ENCODE measurements around the gene PABPN1L.
A peak's percentile ranks its signal among the peaks of the same experiment; 100 is the strongest.

The PABPN1L gene

GRCh38 chr16:88884569-88885271 lies 18.3 kb upstream of the PABPN1L start:
- no peak for DNase-seq

DNA sequence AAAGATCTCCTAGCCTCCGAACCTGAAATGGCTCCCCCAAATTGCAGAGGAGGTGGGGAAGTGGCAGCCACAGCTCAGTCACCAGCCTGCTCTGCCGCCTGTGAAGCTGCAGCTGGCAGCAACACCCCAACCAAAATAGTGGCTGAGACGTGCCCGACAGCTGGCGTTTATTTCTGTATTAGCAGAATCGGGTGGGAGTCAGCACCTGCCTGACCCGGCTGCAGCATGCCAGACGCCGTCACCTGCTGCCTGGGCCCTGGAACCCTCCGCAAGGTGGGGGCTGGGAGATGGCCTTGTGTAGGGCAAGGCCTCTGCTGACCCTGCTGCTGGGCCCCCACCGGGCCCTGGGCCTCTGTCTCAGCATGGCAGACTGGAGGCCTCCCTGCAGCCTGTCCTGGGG lies 17.5 kb upstream of the PABPN1L start:
- DNase-seq: peak in 12 of 58 donors; percentile 7 to 36 (median 16)

DNA sequence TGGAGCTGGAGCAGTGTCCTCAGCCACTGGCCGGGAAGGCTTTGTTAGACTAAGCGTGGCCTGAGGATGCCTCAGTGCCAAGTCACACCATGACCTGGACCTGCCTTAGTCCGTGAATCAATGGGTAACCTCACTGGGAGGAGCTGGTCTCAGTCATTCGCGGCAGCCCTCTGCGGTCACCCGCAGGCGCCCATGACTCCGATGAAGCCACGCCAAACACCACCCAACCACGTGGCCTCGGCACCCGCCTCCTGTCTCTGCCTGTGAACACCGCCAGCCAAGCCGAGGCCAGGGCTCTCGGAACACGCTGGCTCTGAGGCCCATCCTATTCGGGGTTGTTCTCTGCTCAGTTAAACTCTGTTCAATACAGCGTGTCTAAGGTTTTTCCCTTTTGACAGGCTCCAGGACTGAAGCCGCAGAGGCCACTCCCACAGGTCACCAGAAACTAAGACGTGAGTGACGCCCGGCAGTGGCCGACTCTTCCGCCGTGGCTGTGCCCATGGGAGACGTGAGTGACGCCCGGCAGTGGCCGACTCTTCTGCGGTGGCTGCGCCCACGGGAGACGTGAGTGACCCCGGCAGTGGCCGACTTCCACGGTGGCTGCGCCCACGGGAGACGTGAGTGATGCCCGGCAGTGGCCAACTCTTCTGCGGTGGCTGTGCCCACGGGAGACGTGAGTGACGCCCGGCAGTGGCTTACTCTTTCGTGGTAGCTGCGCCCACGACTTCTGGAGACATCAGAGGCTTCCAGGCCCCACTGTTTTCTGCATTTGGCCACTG lies 16.8 kb upstream of the PABPN1L start:
- DNase-seq: peak in 1 of 58 donors; percentile 9

- DNase-seq: peak in 1 of 58 donors; percentile 54
Observed at GRCh38 chr16:88882358-88883030, 16.0 kb upstream of the PABPN1L start.

- DNase-seq: no peak
Observed at GRCh38 chr16:88881675-88882357, 15.4 kb upstream of the PABPN1L start.

DNA sequence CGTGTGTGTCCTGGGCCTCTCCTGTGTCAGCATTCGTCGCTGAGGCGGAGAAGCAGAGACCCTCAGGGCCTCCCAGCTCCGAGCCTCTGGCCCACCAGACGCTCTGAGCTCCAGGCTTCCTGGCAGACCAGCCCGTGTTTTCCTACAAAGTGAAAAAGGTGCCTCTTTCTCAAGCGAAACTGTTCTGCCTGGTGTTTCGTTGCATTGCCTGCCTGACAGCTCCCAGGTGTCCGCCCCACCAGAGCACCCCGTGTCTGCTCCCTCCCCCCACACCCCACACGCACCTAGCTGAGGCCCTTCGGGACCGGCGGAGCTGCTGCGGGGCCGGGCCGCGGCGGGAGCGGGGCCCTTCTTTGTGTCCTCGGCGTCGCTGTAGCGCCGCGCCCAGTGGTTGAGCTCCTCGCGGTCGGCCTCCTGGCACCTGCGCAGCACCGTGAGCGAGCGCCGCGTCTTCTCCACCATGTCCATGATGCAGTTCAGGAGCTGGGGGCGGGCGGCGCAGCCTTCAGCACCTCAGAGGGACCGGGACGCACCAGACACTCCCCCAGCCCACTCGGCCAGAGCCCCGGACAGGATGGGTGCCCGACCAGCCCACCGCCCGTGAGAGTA lies 14.7 kb upstream of the PABPN1L start:
- no peak for DNase-seq

GRCh38 chr16:88880226-88881006 lies 14.0 kb upstream of the PABPN1L start:
- no peak for DNase-seq

- DNase-seq: no peak
Observed at GRCh38 chr16:88879788-88880055, 13.3 kb upstream of the PABPN1L start.

DNA sequence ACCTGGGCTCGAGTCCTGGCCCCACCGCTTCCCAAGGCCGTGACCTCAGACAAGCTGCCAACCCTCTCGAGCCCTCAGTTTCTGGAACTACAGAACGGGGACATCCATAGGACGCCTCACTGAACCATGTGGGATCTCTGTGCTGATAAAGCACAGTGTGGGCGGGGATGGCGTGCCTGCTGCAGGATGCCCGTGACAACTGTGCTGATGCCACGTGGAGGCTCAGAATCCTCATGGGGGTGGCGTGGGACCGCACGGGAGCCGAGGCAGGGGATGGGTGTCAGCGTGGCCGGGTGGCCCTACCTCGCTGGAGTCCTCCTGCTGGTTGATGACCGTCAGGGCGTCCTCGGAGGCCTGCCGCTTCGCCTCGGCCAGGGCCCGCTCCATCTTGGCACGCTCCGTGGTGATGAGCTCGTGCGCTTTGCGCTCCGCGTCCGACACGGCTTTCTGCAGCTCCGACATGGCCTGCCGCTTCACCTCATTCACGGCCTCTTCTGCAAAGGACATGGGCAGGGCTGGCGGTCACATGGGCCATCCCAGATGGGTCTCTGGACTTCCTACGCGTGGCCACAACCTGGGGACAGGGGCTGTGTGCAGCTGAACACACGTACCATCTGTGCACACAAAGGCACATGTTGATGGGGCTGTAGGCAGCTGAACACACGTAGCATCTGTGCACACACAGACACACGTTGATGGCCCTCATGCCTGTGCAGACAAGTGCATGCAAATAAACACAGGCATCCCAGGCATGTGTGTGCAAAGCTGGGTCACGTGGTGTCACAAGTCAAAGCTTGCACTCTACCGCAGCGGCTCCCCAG lies 12.7 kb upstream of the PABPN1L start:
- no peak for DNase-seq

DNA sequence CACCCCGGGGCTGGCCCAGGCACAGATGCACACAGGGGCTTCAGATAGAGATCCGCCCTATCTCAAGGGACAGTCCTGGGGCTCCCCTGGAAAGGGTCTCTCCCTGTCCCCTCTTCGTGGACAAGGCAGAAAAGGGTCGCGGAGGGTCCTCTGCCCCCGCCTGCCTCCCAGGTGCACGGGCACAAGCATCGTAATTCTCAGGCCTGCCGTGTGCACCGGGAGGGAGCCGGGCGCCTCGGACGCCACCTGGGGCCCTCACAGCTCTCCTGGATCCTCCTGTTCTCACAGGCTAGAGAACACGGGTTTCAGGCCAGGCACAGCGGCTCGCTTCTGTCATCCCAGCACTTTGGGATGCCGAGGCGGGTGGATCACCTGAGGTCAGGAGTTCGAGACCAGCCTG lies 11.9 kb upstream of the PABPN1L start:
- no peak for DNase-seq

DNA sequence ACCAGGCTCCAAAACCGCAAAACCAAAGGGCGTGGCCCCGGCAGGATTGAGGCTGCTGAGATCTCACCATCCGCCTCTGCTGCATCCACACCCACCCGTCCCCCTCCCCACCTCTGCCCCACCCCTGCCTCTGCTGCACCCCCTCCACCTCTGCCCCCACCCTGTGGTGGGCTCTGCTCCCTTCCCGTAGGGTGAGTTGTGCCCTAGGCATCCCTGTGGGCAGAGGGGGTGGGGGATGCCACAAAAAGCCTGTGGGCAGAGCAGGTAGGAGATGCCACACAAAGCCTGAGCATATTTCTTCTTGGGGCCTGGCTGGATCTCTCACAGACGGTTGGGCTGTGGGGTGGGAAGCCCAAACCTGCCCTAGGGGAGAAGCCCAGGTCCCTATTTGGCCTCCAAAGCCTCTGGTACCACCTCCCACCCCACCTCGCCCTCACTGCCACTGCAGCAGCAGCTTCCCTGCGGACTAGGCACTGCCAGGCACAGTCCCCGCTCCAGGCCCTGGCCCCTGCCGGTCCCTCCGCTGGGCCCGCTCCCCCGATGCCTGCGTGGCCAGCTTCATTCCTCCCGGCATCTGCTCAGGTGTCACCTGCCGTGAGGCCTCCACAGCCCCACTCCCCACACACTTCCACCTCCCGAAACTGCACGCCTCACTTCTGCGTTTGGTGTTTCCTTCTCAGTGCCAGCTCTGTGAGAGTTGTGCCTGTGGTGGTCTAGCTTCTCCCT lies 11.3 kb upstream of the PABPN1L start:
- no peak for DNase-seq

GRCh38 chr16:88876942-88877526 lies 10.6 kb upstream of the PABPN1L start:
- no peak for DNase-seq

GRCh38 chr16:88875703-88876234 lies 9.3 kb upstream of the PABPN1L start:
- DNase-seq: no peak

GRCh38 chr16:88874938-88875599 lies 8.6 kb upstream of the PABPN1L start:
- no peak for DNase-seq

DNA sequence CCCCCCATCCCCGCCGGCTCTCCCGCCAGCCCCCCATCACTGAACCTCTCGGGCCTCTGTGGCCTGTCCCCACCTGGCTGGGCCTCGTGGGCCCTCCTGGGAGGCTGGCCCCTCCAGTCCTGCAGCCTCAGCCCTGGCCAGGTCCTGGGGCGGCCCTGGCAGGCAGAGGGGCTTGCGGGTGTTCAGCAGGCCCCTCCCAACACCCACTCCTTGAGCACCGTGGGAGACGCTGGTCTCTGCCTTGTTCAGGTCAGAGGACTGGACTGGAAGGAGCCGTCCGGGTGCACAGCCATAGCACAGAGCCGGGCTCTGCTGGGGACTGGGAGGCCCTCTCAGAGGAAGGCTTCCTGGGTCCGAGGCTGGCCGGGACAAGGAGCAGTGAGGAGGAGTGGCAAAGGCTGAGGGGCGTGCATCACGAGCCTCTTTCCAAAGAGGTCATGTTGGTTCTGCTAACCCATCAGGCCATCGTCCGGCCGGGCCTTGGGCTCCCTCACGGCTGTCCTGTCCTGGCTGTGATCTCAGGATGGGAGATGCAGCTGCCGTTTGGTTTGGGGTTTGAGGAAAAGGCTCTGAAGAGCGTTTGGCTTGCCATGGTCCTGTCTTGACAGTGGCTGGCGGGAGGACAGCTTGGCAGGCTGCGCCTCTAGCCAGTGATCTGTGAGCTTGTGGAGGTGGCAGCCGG lies 6.3 kb upstream of the PABPN1L start:
- DNase-seq: no peak

DNA sequence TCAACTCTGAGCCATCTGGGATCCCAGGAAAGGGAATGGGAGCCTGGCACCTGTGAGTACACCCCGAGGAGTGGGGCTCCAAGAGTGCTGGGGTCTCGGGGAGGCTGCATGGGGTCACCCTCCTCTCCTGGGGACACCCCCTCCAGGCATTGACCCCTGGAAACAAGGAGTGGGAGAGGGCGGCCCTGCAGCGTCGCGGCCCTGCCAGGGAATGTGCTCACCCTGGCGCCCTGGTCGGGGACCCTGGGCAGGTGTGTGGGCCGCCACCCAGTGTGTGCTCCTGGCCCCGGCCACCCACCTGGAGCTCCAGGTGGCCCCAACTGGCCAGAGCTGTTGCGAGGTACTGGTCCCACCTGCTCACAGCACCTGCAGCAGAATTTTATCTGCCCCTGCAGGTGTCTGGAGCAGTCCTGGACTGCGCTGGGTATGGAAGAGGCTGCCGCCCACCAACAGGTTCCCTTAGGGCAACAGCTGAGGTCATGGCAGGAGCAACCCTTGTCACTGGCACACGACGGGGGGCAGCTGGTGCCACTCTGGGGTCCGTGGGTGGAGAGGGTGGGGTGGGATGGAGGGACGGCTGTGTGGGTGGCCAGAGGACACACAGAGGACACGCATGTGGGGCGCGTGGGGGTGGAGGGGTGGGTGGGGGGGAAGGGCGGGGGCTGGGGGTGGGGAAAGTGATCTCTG lies 5.4 kb upstream of the PABPN1L start:
- DNase-seq: no peak

DNA sequence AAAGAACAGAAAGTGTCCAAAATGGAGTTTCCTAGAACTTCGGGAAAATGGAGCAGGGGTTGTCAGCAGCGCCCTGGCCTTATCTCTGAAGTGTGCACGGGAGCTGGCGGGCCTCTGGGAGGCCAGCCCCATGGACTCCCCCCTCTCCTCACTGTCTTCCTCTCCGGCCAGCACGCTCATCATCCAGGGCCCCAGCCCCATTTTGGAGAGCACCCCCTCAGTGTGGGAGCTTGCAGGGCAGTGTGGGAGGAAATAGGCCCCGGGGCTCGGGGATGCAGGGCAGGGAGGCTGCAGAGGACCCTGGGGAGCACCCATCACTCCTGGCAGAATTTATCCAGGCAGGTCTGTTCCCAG lies 4.9 kb upstream of the PABPN1L start:
- DNase-seq: no peak
